Stimulated activated CD8-positive, alpha-beta memory T cell treated with anti-CD3 and anti-CD28 coated beads, Interleukin-4, amount 100 ng/mL, for 1 hour (primary cell): ENCODE measurements around the gene CNTNAP2.

Experiments used
- DNase-seq, 2 donors: peaks; one replicate each; pipeline ENCODE4 v3.0.0-alpha.2; 2020; ENCODE audit warnings: low read depth in 2 of 2, low spot score in 1 of 2

Gene CNTNAP2

DNA sequence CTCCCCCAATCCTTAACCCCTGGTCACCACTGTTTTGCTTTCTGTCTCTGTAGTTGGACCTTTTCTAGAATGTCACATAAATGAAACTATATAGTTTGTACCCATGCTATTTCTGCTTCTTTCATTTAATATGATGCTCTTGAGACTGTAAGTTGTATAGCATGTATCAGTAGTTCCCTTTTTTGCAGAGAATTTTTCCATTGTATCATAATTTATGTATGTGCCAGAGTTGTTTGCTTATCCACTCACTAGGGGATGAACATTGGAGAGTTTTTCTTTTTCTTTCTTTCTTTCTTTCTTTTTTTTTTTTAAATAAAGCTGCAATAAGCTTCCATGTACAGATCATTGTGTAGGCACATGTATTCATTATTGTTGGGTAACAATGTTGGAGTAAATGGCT, 544.8 kb downstream of the CNTNAP2 start:
- no peak for DNase-seq

DNA sequence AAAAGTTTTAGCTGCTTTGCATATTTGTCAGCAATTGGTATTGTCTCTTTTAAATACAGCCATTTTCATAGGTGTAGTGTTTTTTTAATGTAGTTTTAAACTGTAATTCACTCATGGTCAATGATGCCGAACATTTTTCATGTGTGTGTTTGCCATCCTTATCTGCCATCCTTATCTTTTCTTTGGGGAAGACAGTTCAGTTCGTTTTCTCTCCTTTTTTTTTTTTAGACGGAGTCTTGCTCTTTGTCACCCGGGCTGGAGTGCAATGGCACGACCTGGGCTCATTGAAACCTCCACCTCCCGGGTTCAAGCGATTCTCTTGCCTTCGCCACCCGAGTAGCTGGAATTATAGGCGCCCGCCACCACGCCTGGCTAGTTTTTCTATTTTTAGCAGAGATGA, 545.3 kb downstream of the CNTNAP2 start:
- no peak for DNase-seq

GRCh38 chr7:146665023-146665422, 548.4 kb downstream of the CNTNAP2 start:
- DNase-seq, result no peak

GRCh38 chr7:146670532-146670931, 553.9 kb downstream of the CNTNAP2 start:
- no peak for DNase-seq

DNA sequence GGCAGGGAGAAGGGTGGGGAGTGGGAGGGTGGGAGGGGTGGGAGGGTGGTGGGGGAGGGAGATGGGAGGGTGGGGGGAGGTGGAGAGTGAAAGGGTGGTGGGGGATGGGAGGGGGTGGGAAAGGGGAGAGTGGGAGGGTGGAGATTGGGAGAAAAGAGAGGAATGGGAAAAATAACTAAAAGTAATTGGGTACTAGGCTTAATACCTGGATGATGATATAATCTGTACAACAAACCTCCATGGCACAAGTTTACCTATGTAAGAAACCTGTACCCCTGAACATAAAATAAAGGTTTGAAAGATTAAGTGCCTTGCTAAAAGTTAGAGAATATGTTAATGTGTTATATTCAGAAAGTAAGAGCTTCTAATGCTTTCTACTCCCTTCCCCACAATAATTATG, 564.9 kb downstream of the CNTNAP2 start:
- no peak for DNase-seq

GRCh38 chr7:146683439-146683838, 566.8 kb downstream of the CNTNAP2 start:
- no peak for DNase-seq

GRCh38 chr7:146690987-146691386, 574.4 kb downstream of the CNTNAP2 start:
- DNase-seq, result no peak

DNA sequence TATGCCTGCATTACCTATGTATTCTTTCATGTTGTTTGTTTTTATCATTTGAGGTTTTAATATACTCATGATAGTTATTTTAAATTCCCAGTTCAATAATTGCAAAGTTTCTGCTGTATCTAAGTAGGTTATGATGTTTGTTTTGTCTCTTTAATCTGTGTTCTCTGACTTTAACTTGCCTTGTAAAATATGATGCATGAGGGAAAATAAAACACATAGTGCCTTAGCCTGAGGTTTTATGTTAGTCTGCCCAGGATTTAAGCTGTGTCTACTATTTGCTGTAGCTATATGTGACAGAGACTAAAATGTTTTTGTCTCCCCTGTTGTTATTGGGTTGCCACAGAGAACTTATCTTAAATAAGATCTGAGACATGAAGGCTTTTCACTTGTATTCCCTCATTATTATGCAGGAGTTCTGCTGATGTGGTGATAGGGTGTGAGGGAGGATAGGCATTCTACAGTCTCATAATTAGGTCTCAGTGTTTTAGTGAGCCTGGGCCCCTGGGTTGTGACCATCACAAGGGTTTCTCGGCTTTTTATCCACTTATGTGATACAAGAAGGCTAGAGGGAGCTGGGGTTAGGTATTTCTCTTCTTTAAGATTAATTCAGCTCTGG, 582.5 kb downstream of the CNTNAP2 start:
- no peak for DNase-seq

DNA sequence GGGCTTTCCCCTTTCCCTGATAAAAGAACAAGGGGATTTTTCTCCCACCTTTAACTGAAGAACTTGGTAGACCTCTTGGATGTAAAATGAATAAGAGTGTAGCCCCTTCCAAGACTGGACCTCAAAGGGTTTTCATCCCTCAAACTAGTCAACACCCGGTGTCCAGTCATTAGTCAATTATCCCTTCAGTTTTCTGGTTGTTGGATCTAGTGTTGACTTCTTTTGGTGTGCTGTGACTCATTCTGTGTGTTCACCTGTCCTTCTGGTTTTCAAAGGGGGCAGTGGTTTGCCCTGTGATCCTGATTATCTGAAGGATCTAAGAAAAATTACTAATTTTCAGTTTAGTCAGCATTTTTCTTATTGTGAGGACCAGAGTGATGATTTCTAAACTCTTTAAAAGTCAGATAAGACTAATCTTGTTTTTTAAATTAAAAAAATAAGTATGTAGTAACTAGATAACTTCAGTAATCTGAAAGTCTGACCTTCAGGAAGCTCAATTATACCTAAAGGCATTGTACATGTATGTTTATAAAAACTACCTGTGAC, 583.5 kb downstream of the CNTNAP2 start:
- DNase-seq, result no peak

- DNase-seq, result no peak
Measured at GRCh38 chr7:146701166-146701565, 584.6 kb downstream of the CNTNAP2 start.

DNA sequence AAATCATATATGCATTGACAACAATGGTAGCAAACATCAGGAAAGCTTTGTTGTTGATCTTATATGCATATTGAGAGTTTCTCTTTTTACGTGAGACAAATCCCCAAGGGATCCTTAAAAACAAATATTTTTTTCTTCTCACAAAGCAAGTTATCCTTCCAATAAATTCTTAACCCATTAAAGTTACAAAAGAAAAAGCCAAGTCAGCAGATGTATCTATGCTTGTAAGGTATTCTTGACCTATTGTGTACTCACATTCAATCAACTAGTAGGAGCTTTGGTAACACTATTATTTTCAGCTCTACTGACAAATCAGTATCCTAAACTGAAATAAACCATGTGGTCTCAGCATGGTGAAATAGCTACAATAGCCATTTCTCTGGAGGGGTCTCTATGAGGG, 586.3 kb downstream of the CNTNAP2 start:
- DNase-seq, result no peak

- no peak for DNase-seq
Measured at GRCh38 chr7:146709451-146710027, 592.9 kb downstream of the CNTNAP2 start.

- DNase-seq, result no peak
Measured at GRCh38 chr7:146713205-146713604, 596.6 kb downstream of the CNTNAP2 start.

DNA sequence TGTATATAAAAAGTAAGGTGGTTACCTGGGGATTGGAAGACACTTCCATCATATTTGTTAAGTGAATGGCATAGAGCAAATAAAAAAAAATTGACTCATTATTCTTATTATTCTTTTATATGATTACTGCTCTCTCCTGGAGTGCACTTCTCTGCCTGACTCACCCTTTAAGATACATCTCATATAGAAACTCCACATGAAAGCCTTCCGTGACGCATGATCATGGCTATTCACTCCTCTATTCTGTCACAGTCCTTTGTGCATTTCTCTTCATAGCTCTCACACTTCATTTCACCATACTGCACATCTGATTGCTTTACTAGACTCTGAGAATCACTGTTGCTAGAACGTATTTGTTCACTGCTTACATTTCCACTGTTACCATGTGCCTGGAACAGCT, 597.3 kb downstream of the CNTNAP2 start:
- DNase-seq, result no peak

DNA sequence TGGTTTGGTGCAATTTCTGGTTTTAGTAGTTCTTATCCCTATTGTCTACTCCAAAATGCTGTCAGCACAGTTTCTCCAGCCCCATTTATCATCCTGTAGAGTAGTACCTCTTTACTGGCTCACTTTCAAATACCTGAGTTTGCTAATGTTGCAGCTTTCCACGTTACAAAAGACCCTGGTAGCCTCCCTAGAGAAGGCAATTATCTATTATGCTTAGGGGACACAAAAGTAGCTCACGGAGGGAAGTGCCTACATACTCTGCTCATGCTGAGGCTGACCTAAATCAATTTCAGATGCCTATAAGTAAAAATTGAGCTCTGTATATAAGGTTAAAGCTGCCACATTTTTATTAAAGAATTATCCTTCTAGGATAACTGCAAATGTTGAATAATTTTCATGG, 603.6 kb downstream of the CNTNAP2 start:
- no peak for DNase-seq

GRCh38 chr7:146722986-146723385, 606.4 kb downstream of the CNTNAP2 start:
- no peak for DNase-seq

GRCh38 chr7:146725520-146725919, 608.9 kb downstream of the CNTNAP2 start:
- DNase-seq, result no peak

- no peak for DNase-seq
Measured at GRCh38 chr7:146728141-146728540, 611.5 kb downstream of the CNTNAP2 start.

- no peak for DNase-seq
Measured at GRCh38 chr7:146728611-146729010, 612.0 kb downstream of the CNTNAP2 start.

DNA sequence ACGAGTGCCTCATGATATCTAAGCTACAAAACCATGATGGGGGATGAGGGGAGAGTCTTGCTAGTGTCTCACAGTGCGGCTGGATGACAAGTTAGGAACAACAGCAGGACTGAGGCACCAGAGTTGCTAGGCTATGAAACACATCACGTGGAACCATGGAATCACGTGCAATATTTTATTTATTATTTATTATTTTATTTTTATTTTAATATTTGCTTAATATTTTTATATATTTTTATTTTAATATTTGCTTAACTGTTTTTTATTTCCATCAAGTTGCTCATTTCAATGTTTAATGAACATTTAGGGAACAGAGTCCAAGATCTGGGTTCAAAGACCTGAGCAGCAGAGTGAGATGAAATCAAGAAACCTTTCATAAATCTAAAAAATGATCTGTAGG, 614.6 kb downstream of the CNTNAP2 start:
- DNase-seq, result no peak

DNA sequence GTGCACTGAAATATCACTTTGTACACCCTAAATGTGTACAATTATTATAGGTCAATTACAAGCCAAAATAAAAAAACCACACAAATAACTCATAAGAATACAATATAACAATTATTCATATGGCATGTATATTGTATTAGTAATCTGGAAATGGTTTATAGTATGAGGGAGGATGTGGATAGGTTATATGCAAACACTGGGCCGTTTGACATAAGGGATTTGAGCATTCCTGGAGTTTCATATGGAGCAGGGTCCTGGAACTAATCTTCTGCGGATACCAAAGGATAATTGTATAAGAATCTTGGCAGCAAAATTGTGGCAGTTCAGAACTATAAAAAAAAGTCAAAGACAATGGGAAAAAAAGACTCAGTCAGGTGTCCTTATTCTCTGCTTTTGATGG, 619.4 kb downstream of the CNTNAP2 start:
- DNase-seq, result no peak

DNA sequence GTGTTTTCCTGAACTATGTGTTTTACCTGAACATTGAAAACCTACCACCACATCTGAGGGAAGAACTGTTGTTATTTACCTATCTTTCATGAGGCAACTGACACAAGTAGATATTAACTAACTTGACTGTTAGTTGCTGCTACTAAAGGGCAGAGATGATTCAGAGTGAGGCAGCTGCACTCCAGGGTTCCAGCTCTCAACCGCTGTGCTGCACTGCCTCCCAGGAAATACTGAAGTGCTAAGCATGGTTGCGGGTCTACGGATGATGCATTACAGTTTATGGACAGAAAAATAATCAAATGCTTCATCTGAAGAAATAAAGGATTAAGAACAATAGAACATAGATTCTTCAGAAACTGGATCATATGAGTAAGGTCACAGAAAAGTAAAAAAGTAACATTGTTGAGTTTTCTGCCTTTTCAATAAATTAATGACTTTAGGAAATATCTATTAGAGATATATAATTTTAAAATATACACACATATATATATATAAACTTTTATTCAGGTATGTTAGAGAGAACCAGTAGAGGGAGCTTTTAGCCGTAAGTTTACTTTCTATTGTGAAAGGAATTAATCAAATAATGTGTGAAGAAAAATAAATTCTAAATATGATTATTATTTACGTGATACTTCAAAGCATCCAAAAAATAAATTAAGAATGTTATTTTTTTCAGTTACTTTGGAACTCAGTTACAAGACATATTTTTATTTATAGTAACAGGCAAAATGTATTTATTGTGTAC, 620.0 kb downstream of the CNTNAP2 start:
- no peak for DNase-seq
